H1 (cell line): ENCODE measurements around the gene GIPR. TPM values are rescaled to one million over a fixed set of nuclear protein-coding genes. Genes with fewer than 3 reads are reported as not detected.

Source experiments
- CTCF ChIA-PET: fragments of 300-600 bp; sonication (Branson Sonifier 250); formaldehyde crosslinking; loops from one replicate; lab custom pipeline; 2021; ENCODE audit not compliant: partially characterized antibody; lab: Charles Lee
- POLR2A ChIA-PET: fragments of 300-600 bp; sonication (Branson Sonifier 250); formaldehyde crosslinking; loops from one replicate; lab custom pipeline; 2021; ENCODE audit warnings: inconsistent platforms; ENCODE audit not compliant: partially characterized antibody; lab: Charles Lee
- DNase-seq, 2 experiments: peaks; one replicate each; pipeline versions ENCODE4 v3.0.0 to v3.0.0-alpha.2; 2010 to 2022; ENCODE audit warnings: low spot score in 2 of 2, low read depth in 1 of 2, mixed read lengths in 1 of 2
- FAIRE-seq: peaks from 2 replicates; lab custom pipeline; 2011; peaks lifted over from hg19 to GRCh38; lab: Jason Lieb, UNC
- H2AFZ ChIP-seq: 2 replicates; pipeline ENCODE4 v1.8.1; 2012; ENCODE audit warnings: low read length, inconsistent platforms
- H2AK5ac ChIP-seq: 2 replicates; pipeline ENCODE4 v1.6.1; 2013; ENCODE audit warnings: low read depth, low read length
- H2BK120ac ChIP-seq: replicated peaks from 2 replicates; pipeline ENCODE3; 2013; ENCODE audit warnings: low read depth, low read length, inconsistent platforms
- H2BK12ac ChIP-seq: 2 replicates; pipeline ENCODE4 v1.6.1; 2013; ENCODE audit warnings: low read depth, low read length
- H2BK15ac ChIP-seq: 2 replicates; pipeline ENCODE4 v1.6.1; 2013; ENCODE audit warnings: low read length
- H2BK20ac ChIP-seq: 2 replicates; pipeline ENCODE4 v1.6.1; 2013; ENCODE audit warnings: low read length
- H2BK5ac ChIP-seq: 2 replicates; pipeline ENCODE4 v1.6.1; 2013; ENCODE audit warnings: low read depth, low read length
- H3K14ac ChIP-seq: 2 replicates; pipeline ENCODE4 v1.6.1; 2013; ENCODE audit warnings: inconsistent platforms; ENCODE audit not compliant: insufficient read length
- H3K18ac ChIP-seq: 2 replicates; pipeline ENCODE4 v1.6.1; 2013; ENCODE audit warnings: low read length; ENCODE audit errors: extremely low read depth
- H3K23ac ChIP-seq: 2 replicates; pipeline ENCODE4 v1.6.1; 2013; ENCODE audit warnings: inconsistent platforms; ENCODE audit not compliant: insufficient read length
- H3K23me2 ChIP-seq: 2 replicates; pipeline ENCODE4 v1.6.1; 2013; ENCODE audit warnings: low read depth, low read length
- H3K27ac ChIP-seq: 2 replicates; pipeline ENCODE4 v1.6.1; 2011; ENCODE audit warnings: low read depth, low read length, inconsistent platforms
- H3K27me3 ChIP-seq, 4 experiments: replicated peaks in 1 of 4; 1 replicate in 1 of 4; 2 replicates in 3 of 4; pipeline versions ENCODE4 v1.6.1 to v1.8.1; 2011 to 2013; ENCODE audit warnings: low read length in 3 of 4, mild to moderate bottlenecking in 3 of 4, inconsistent platforms in 2 of 4, mixed read lengths in 2 of 4, moderate library complexity in 1 of 4; ENCODE audit not compliant: control insufficient read depth in 3 of 4, insufficient read depth in 3 of 4; ENCODE audit errors: extremely low read depth in 1 of 4
- H3K36me3 ChIP-seq, 4 experiments: 2 replicates each; pipeline versions ENCODE4 v1.6.1 to v1.8.1; 2011 to 2013; ENCODE audit warnings: mild to moderate bottlenecking in 4 of 4, low read length in 3 of 4, moderate library complexity in 2 of 4, control low read depth in 1 of 4, inconsistent platforms in 1 of 4; ENCODE audit not compliant: insufficient read depth in 4 of 4, control insufficient read depth in 2 of 4
- H3K4ac ChIP-seq: replicated peaks from 2 replicates; pipeline ENCODE3; 2013; ENCODE audit warnings: low read length, low read depth, mixed read lengths, inconsistent platforms; ENCODE audit not compliant: insufficient read length
- H3K4me1 ChIP-seq, 4 experiments: replicated peaks in 1 of 4; 1 replicate in 1 of 4; 2 replicates in 3 of 4; pipeline versions ENCODE4 v1.6.1 to v1.8.1; 2011 to 2013; ENCODE audit warnings: low read length in 3 of 4, inconsistent platforms in 2 of 4, mixed read lengths in 1 of 4; ENCODE audit not compliant: insufficient read depth in 4 of 4, control insufficient read depth in 3 of 4
- H3K4me2 ChIP-seq, 2 experiments: 2 replicates each; pipeline versions ENCODE4 v1.6.1 to v1.8.1; 2011 to 2013; ENCODE audit warnings: low read depth in 2 of 2, low read length in 2 of 2, control low read depth in 1 of 2, inconsistent platforms in 1 of 2, mild to moderate bottlenecking in 1 of 2; ENCODE audit not compliant: insufficient read depth in 1 of 2
- H3K4me3 ChIP-seq, 4 experiments: fragments of 200-600, 300-600 bp in 1 of 4; sonication (generic), shearing (Covaris generic), sonication (Bioruptor Twin) in 1 of 4; 2 replicates each; pipeline versions ENCODE4 v1.5.1 to v1.8.1; 2011 to 2016; ENCODE audit warnings: low read length in 4 of 4, low read depth in 3 of 4, control low read depth in 2 of 4, inconsistent platforms in 2 of 4, mild to moderate bottlenecking in 2 of 4, mixed read lengths in 1 of 4, moderate library complexity in 1 of 4; ENCODE audit not compliant: insufficient read depth in 2 of 4; ENCODE audit errors: extremely low read depth in 1 of 4
- H3K56ac ChIP-seq: replicated peaks from 2 replicates; pipeline ENCODE3; 2013; ENCODE audit warnings: low read depth, mild to moderate bottlenecking, mixed read lengths, low read length, inconsistent platforms; ENCODE audit not compliant: insufficient read length
- H3K79me1 ChIP-seq: 2 replicates; pipeline ENCODE4 v1.6.1; 2013; ENCODE audit warnings: low read depth, low read length, control low read depth
- H3K79me2 ChIP-seq, 2 experiments: 2 replicates each; pipeline versions ENCODE4 v1.6.1 to v1.8.1; 2012 to 2013; ENCODE audit warnings: low read length in 2 of 2, mild to moderate bottlenecking in 2 of 2, inconsistent platforms in 1 of 2; ENCODE audit not compliant: insufficient read depth in 2 of 2, control insufficient read depth in 1 of 2
- H3K9ac ChIP-seq, 4 experiments: replicated peaks in 1 of 4; 1 replicate in 1 of 4; 2 replicates in 3 of 4; pipeline versions ENCODE4 v1.6.1 to v1.8.1; 2011 to 2013; ENCODE audit warnings: low read depth in 3 of 4, low read length in 3 of 4, control low read depth in 2 of 4, mild to moderate bottlenecking in 2 of 4, moderate library complexity in 2 of 4, inconsistent platforms in 1 of 4; ENCODE audit errors: extremely low read depth in 1 of 4
- H3K9me3 ChIP-seq, 2 experiments: 2 replicates each; pipeline versions ENCODE4 v1.6.1 to v1.8.1; 2012 to 2013; ENCODE audit warnings: mild to moderate bottlenecking in 2 of 2, moderate library complexity in 2 of 2, control low read depth in 1 of 2, inconsistent platforms in 1 of 2, low read depth in 1 of 2, low read length in 1 of 2, mixed read lengths in 1 of 2; ENCODE audit not compliant: insufficient read depth in 2 of 2
- H4K20me1 ChIP-seq, 2 experiments: replicated peaks in 1 of 2; 2 replicates each; pipeline versions ENCODE3 to v1.8.1; 2011 to 2013; ENCODE audit warnings: inconsistent platforms in 2 of 2, low read length in 2 of 2, mild to moderate bottlenecking in 1 of 2; ENCODE audit not compliant: insufficient read depth in 2 of 2, control insufficient read depth in 1 of 2
- H4K5ac ChIP-seq: 2 replicates; pipeline ENCODE4 v1.6.1; 2013; ENCODE audit warnings: low read length, low read depth, mixed read lengths, inconsistent platforms; ENCODE audit not compliant: insufficient read length
- H4K8ac ChIP-seq: 2 replicates; pipeline ENCODE4 v1.8.0; 2013; ENCODE audit warnings: mild to moderate bottlenecking, moderate library complexity, low read length, inconsistent platforms; ENCODE audit not compliant: insufficient read depth; ENCODE audit errors: extremely low read depth
- H4K91ac ChIP-seq: replicated peaks from 2 replicates; pipeline ENCODE3; 2013; ENCODE audit warnings: low read length, mixed read lengths, inconsistent platforms; ENCODE audit not compliant: insufficient read length
- BCL11A ChIP-seq, 2 experiments: IDR thresholded peaks; one replicate each; pipeline ENCODE4 v1.6.1; 2011; ENCODE audit warnings: low read depth in 2 of 2, low read length in 2 of 2, mild to moderate bottlenecking in 2 of 2
- SP1 ChIP-seq: IDR thresholded peaks from 2 replicates; pipeline ENCODE4 v1.6.1; 2011; ENCODE audit warnings: low read depth, low read length
- WGBS, 2 experiments: shearing (Covaris generic) in 1 of 2; methylation state at CpG; one replicate each; pipeline versions ENCODE4 v1.1.6 to v1.1.7; 2013 to 2015; ENCODE audit warnings: low lambda C conversion rate in 2 of 2, mixed read lengths in 2 of 2, inconsistent platforms in 1 of 2, low coverage in 1 of 2, missing lambda C conversion rate in 1 of 2; ENCODE audit not compliant: insufficient replicate concordance in 2 of 2, insufficient coverage in 1 of 2, insufficient read length in 1 of 2; ENCODE audit errors: extremely low coverage in 1 of 2, missing lambda C conversion rate in 1 of 2; 5-methylcytosine and 5-hydroxymethylcytosine counted together
- polyA plus RNA-seq, 7 experiments: library from polyadenylated mRNA; depleted of rRNA in 3 of 7; stranded (reverse) in 5 of 7; unstranded in 2 of 7; fragments of >200 nt in 5 of 7; fragments of 200-250 nt in 2 of 7; gene quantifications; 1 replicate in 5 of 7; 2 replicates in 1 of 7; 4 replicates in 1 of 7; pipeline versions ENCODE4 v1.2.1 to v1.2.3, GENCODE V29; 2011 to 2013; ENCODE audit warnings: missing spikeins in 2 of 7, mixed read lengths in 2 of 7
- total RNA-seq: library from RNA; stranded (reverse); fragmentation: NEBNext Ultra II Directional; extraction: Animal tissue kit (Norgen Biotek cat#: 25700); gene quantifications from 2 replicates; pipeline ENCODE4 v1.2.1, GENCODE V29; 2021

Gene GIPR
- total and polyA plus RNA-seq, 2 of the 8 experiments (the other 6 are each of a cell fraction or from before 2014, with no cell fraction given): 0.42 to 1.3 TPM

DNA sequence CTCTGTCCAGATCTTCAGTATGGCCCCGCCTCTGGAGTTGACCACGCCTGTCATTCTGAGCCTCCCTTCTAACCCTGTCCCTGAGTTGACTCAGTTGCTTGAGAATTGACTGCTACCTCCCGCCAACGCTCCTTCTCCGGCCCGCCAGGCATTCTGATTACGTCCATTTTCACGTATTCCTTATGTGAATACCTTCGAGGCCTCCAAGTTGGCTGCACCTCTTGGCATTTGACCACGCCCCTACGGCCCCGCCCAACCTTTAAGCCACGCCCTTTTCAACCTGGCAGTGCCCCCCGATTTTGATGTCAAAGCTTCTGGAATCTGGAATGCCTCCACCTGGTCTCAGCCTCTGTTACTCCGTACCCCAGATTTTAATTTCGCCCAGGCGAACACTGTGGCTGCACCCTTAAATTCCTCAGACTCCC, 27.2 kb upstream of the GIPR start:
- Histone ChIP-seq H3K27ac (no peak overlapping the region), H3K14ac (no peak overlapping the region), H3K18ac (peak overlapping the region; percentile 48; the same call in 1 of the 2 replicates), H2AFZ (no peak overlapping the region), H3K9me3 (no peaks in the 10 kb centered on the region), H3K23me2 (peaks cover 15% of the 10 kb centered on the region), H3K4me1 (peaks cover 10 to 32% (median 19%) of the 10 kb centered on the region in 4 experiments), H2BK5ac (0 out of 2 replicates have a peak overlapping the region, but pooled peaks have one; percentile 3), H3K27me3 (peaks cover 0 to 6% (median 2%) of the 10 kb centered on the region in 4 experiments; a peak in 4 of 7 replicates), H3K23ac (no peak overlapping the region), H2BK12ac (peak overlapping the region; percentile 80; the same call in 1 of the 2 replicates), H2BK120ac (no peak overlapping the region), H2BK20ac (no peak overlapping the region), H4K8ac (no peak overlapping the region), H3K79me2 (no peaks in the 10 kb centered on the region), H3K4me2 (peak overlapping the region; percentile 81 to 97), H3K4ac (no peak overlapping the region), H4K5ac (no peak overlapping the region), H2AK5ac (no peak overlapping the region), H3K4me3 (peak overlapping the region; percentile 23 to 60 (median 50); a peak in 6 of 8 replicates), H2BK15ac (0 out of 2 replicates have a peak overlapping the region, but pooled peaks have one; percentile 16), H3K9ac (no peak overlapping the region), H4K20me1 (no peaks in the 10 kb centered on the region), H3K36me3 (no peaks in the 10 kb centered on the region), H3K79me1 (no peaks in the 10 kb centered on the region)
- CTCF ChIA-PET: interaction anchor here (0.6 to 8.4 kb wide), 30 partner anchors 9 to 191 kb away, joined by 3 to 135 read pairs (median 8); partner anchors contain the start of genes GPR4 and SNRPD2
- FAIRE-seq (no peak), DNase-seq (peak in 1 of 2 experiments; percentile 97)
- 28% methylated on average over 17 of the region's 17 CpGs; no CpG with 5 or more reads in 1 of the 2 experiments for WGBS, 2 experiments
- TF ChIP-seq BCL11A (IDR thresholded peaks at IDR 0.05; ENCODE audit: low read depth in 2 of 2, low read length in 2 of 2): no peak
- TF ChIP-seq SP1: peak; percentile 61
- TF ChIP-seq, all 59 proteins: peak for 1
- Histone ChIP-seq H4K91ac (no peak overlapping the region), H3K56ac (no peak overlapping the region)
- POLR2A ChIA-PET: interaction anchor here (0.7 to 4.1 kb wide), 20 partner anchors 8 to 173 kb away, joined by 3 to 33 read pairs (median 4); partner anchors contain the start of genes FBXO46, FOSB, QPCTL and SNRPD2
